GM03348 (cell line): ENCODE results near the gene MGAM2.
"Not testable (repeated sequence)": the region's sequence is repeated elsewhere in the genome, so short reads cannot be mapped to it uniquely, and the experiment has no call there.

Experiments used
- DNase-seq: peaks from one replicate; pipeline ENCODE4 v3.0.0; 2012; ENCODE audit warnings: low spot score

The MGAM2 gene

DNA sequence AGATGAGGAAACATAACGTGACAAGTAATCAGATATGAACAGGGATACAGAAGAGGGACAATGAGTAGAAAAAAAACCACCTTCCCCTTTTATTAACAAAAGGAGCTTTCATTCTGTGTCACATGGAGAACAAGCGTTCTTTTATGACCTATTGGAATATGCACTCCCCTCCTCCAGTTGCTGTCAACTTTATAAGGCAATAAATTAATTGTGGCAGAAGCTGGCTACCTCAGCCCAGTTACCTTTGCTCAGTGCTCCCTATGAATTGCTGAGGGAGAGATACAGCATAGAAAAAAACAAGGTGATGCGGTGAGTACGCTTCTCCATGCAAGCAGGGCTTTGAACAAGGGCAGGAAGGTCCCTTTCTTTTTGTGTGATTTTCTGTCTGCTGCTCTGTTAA lies at the start of gene MGAM2:
MGAM2 (plus strand) TSS at position 220 of the 400 bp plus-strand sequence. CDS start 5,156 bp downstream, outside the sequence.
- no peak for DNase-seq

DNA sequence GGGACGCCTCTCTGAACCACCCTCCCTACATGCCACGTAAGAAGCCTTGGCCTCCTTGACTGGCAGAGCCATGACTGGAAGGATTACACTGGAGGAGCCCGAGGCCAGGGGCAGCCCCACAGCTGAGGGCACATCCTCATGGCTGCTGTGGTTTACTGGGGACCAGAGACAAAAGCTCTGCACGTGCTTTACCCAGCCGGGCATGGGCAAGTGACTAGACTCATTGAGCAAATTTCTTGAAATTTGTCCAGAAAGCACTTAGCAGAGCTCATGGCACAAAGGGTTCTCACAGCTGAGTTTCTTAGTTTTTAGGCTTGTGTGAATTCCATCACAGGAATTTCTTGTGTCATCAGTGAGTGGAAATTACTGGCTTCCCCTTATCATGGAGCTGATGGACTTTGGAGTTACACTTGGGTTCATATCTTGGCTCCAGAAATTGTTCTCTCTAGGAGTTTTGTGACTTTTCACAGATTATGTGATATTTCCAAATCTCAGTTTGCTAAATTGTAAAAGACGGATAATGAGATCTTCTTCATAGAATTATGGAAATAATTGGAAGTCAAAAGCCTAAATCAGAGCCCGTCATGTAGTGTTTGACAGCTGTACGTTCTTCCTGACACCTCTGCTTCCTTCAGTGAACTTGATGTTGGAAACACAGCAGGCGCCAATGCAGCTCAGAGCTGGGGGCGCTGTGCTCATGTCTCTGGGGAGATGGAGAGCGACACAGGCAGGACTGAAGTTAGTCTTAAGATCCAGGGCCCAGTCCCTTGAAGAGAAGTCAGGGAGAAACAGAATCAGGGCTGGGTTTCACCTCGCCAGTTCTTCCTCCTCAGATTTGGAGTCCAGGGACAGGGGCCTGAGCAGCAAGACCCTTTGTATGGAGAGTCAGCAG lies 47.7 kb upstream of the MGAM2 start:
- no peak for DNase-seq

DNA sequence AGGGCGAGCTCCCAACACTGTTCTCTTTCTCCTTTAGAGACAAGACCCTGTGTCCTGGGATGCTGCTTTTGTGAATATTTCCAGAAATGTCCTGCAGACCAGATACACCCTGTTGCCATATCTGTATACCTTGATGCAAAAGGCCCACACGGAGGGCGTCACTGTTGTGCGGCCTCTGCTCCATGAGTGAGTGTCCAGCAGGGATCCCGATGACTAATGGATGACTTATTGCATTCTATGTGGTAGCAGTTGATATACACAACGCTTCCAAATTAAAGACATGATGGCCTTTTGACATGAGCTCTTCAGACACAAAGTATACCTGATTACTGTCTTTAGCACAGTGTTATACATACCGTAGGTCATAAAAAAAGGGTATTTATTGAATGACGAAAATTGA lies 45.0 kb upstream of the MGAM2 start:
- DNase-seq: no peak

- no peak for DNase-seq
Measured at GRCh38 chr7:142077762-142078161, 33.8 kb upstream of the MGAM2 start.

- DNase-seq: no peak
Measured at GRCh38 chr7:142083605-142084004, 27.9 kb upstream of the MGAM2 start.

DNA sequence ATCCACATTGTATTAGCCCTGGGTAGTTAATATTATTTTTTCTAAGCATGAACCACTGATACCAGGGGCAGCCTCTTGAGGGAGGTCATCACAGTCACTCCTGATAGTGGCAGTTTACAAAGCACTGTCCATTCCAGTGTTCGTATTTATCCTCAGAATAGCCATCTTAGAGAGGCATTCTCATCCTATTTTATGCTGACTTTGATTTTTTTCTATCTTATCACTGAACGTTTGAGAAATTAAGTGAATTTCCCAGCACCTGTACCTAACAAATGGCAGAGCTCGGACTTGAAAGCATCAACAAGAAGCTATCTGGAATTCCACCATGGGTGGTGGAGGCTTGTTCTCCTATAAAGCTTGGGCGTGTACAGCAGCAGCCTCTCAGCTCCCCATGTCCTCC lies 26.1 kb upstream of the MGAM2 start:
- DNase-seq: no peak

- DNase-seq: no peak
Measured at GRCh38 chr7:142088022-142088714, 23.4 kb upstream of the MGAM2 start.

DNA sequence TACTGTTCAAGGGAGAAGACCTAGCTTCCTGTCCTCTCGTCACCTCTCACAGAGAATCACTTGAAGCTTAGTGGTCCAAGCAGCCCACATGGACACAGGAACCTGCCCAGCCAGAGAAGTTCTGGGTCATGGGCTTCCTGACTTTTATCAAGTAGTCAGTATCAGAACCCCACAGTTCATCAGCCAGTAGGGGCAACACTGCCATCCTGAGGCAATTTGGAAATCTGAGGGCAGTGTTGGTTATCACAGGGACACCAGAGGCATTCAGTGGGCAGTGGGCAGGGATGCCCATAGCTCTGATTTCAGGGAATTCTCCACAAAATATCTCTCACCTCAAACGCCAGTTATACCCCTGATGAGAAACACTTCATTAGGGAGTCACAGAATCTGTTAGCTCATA lies 22.5 kb upstream of the MGAM2 start:
- no peak for DNase-seq

DNA sequence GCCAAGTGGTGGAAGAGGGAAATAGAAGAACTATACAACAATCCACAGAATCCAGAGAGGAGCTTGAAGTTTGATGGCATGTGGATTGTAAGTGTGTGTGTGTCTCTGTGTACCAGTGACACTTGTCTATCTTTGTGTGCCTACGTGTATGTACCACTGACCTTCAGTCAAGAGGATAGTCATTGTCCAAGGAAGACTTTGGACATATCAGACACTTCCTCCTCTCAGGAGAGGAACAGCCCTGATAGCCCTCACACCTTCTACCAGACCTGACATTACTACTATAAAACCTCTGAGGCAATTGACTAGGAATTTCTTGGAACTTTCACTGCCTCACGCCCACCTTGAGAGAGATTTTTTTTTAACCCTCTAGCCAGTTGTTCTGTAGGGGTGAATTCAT lies 19.6 kb upstream of the MGAM2 start:
- no peak for DNase-seq

GRCh38 chr7:142094861-142095260 lies 16.7 kb upstream of the MGAM2 start:
- no peak for DNase-seq

GRCh38 chr7:142097571-142097970 lies 13.9 kb upstream of the MGAM2 start:
- no peak for DNase-seq

DNA sequence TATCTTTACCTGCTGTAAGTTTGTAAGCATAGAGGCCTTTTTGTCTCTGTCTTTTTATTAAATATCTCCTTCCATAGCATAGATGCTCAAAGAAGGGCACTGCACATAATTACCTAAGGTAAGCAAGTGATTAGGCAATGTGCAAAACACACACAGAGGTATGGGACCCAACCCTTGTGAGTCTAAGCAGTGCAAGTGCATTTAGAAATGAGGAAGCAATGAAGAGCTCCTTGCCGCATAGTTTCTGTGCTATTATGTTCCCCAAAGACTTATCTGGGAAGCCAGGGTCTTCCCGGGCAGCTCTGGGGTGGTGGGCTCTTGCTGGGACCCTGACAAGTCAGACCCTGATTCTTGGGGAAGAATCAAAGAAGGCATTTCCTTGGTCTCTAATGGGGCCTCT lies 13.5 kb upstream of the MGAM2 start:
- DNase-seq: no peak

DNA sequence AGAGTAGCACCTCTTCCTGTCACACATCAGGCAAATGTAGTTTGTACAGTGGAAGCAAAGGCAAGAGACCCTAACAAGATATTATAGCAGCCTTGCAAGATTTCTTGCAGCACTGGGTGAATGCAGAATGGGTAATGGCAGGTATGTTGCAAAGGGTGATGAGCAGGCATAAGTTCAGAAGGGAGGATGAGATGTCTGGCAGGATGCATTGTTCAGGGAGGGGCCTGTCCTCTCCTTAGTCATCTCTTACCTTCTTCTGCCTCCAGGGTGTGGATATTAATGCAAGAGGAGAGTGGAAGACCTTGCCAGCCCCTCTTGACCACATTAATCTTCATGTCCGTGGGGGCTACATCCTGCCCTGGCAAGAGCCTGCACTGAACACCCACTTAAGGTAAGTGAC lies 12.2 kb upstream of the MGAM2 start:
- DNase-seq: not testable (repeated sequence)

- DNase-seq: no peak
Measured at GRCh38 chr7:142100634-142101033, 10.9 kb upstream of the MGAM2 start.

DNA sequence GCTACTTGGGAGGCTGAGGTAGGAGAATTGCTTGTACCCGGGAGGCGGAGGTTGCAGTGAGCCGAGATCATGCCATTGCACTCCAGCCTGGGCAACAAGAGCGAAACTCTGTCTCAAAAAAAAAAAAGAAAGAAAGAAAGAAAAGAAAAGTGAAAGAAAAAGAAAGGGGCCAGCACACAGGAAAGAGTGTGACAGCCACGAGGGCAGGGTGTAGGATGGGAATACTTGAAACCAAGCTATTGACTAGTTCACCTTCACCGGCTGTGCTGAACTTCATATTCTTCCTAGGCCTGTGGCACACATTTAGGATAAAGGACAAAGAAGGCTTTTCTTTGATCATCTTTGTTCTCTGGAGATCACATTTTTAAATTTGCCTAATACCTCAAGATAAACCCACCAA lies 9.7 kb upstream of the MGAM2 start:
- not testable (repeated sequence) for DNase-seq

GRCh38 chr7:142104550-142105527 lies 6.7 kb upstream of the MGAM2 start:
- DNase-seq: no peak

DNA sequence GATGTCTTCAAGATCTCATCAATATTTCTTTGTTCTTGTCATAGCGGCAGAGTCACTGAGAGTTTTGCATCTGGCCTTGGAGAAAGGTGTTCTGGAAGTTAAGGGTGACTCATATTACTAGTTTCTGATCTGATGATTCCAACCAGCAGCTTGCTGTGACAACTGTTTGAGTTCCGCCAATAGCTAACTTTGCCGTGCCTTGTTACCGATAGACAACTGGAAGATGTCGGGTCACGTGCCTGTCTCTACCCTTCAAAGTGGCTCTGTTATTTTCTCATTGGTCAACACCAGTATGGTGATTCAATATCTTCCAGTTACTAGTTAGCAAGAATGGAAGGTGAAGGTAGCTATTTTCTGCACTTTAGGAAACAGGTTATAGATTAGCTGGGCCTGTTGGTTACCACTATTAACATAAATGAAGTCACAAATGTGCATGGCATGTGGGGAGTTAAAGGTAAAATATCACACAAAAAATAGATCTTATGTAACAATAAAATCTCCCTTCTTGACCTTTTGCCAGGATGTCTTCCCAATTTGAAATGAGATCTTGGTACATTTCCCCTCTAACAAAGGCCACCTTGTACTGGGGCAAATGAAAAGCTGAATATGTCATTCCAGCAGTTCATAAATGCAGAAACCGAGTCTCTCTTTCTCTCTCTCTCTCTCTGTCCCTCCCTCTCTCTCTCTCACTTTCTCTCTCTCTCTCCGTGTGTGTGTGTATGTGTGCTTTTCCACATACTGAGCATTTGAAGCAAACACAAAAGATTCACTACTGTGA lies 2.6 kb upstream of the MGAM2 start:
- DNase-seq: no peak

DNA sequence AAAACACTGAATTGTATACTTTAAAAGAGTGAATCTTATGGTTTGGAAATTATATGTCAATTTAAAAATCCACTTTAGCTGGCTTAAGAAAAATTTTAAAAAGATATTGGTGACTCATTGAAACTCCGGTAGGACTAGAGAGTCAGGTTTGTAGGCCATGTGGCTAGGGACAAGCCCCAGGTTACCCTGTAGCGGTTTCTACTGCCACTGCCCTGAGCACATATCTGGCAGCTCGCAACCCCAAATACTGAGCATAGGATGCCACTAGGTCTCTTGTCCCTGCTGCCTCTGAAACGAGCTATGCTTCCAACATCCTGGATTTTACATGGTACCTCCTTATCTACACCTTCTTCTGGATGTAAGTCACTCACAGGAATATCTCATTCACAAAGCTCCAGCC lies 1.4 kb upstream of the MGAM2 start:
- no peak for DNase-seq

DNA sequence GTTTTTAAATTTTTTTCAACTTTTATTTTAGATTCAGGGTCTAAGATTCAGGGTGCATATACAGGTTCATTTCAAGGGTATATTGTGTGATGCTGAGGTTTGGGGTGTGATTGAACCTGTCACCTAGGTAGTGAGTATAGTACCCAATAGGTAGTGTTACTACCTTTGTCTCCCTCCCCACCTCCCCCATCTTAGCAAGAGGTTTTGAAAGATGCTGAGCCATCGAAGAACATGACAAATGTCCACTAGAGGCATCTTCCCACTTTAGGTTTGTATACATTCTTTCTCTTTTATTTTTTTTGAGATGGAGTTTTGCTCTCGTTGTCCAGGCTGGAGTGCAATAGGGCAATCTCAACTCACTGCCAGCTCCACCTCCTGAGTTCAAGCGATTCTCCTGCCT lies 880 bp upstream of the MGAM2 start:
- DNase-seq: no peak

DNA sequence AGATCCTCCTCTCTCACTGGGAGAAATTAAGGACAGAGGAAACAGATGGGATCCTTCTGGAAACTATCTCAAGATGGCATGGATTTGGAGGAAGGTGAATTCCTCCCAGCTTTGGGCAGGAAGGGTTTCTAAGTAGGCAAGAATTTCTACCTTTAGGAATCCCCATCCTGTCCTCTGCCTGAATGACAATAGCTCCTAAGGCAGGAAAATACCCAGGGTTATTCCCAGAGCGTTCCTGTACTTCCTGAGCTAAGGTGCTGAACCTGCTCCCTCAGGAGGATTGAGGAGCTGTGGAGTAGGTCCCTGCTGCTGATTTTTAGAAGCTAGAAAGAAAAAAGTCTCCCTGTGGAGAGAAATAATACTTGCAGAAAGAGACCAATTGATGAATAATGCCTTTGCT lies 568 bp downstream of the MGAM2 start:
- DNase-seq: no peak

- no peak for DNase-seq
Measured at GRCh38 chr7:142114207-142114606, 2.7 kb downstream of the MGAM2 start.
